ENCODE data around the gene SPDYE1.
"Not testable (repeated sequence)": the region's sequence is repeated elsewhere in the genome, so short reads cannot be mapped to it uniquely, and the experiment has no call there.

SPDYE1 gene

GRCh38 chr7:43997532-43997931 is at the start of gene SPDYE1:
SPDYE1 (plus strand) TSS chr7:43997897; CDS start chr7:43999950, 2,053 bp downstream.
- DNase-seq = not testable (repeated sequence)

- DNase-seq = no peak
These were observed 45.7 kb upstream of the SPDYE1 start for GRCh38 chr7:43952028-43952427.

GRCh38 chr7:43953071-43953470 is 44.6 kb upstream of the SPDYE1 start:
- DNase-seq = no peak

- no peak for DNase-seq
These were observed 43.0 kb upstream of the SPDYE1 start for GRCh38 chr7:43954524-43955228.

GRCh38 chr7:43956027-43956426 is 41.7 kb upstream of the SPDYE1 start:
- DNase-seq = no peak

GRCh38 chr7:43960933-43961332 is 36.8 kb upstream of the SPDYE1 start:
- no peak for DNase-seq

- not testable (repeated sequence) for DNase-seq
These were observed 31.3 kb upstream of the SPDYE1 start for GRCh38 chr7:43966392-43966791.

GRCh38 chr7:43968172-43969040 is 29.3 kb upstream of the SPDYE1 start:
- DNase-seq = not testable (repeated sequence)

- not testable (repeated sequence) for DNase-seq
These were observed 28.1 kb upstream of the SPDYE1 start for GRCh38 chr7:43969586-43969985.

- DNase-seq = not testable (repeated sequence)
These were observed 27.0 kb upstream of the SPDYE1 start for GRCh38 chr7:43970698-43971097.

- DNase-seq = not testable (repeated sequence)
These were observed 23.6 kb upstream of the SPDYE1 start for GRCh38 chr7:43974033-43974573.

- not testable (repeated sequence) for DNase-seq
These were observed 22.8 kb upstream of the SPDYE1 start for GRCh38 chr7:43974725-43975482.

- no peak for DNase-seq
These were observed 20.2 kb upstream of the SPDYE1 start for GRCh38 chr7:43977525-43977924.

- not testable (repeated sequence) for DNase-seq
These were observed 19.6 kb upstream of the SPDYE1 start for GRCh38 chr7:43978102-43978501.

- DNase-seq = not testable (repeated sequence)
These were observed 14.8 kb upstream of the SPDYE1 start for GRCh38 chr7:43982848-43983247.

- not testable (repeated sequence) for DNase-seq
These were observed 14.0 kb upstream of the SPDYE1 start for GRCh38 chr7:43983736-43984135.

- peak; percentile 90 to 91 for DNase-seq
These were observed 11.5 kb upstream of the SPDYE1 start for GRCh38 chr7:43985904-43986864.

GRCh38 chr7:43987476-43987875 is 10.2 kb upstream of the SPDYE1 start:
- DNase-seq = not testable (repeated sequence)

GRCh38 chr7:43990011-43990585 is 7.6 kb upstream of the SPDYE1 start:
- not testable (repeated sequence) for DNase-seq

- DNase-seq = not testable (repeated sequence)
These were observed 6.9 kb upstream of the SPDYE1 start for GRCh38 chr7:43990829-43991228.

- DNase-seq = not testable (repeated sequence)
These were observed 4.8 kb upstream of the SPDYE1 start for GRCh38 chr7:43992896-43993295.
